ENCODE results near the gene PJVK. TPM values are rescaled to one million over a fixed set of nuclear protein-coding genes. Genes with fewer than 3 reads are reported as not detected.
A peak's percentile ranks its signal among the peaks of the same experiment; 100 is the strongest.

PJVK gene
- total and polyA plus RNA-seq, 10 of the 15 experiments (the other 5 are each of a cell fraction or from before 2014, with no cell fraction given) = 1.8 to 6.8 (median 3.2) TPM

DNA sequence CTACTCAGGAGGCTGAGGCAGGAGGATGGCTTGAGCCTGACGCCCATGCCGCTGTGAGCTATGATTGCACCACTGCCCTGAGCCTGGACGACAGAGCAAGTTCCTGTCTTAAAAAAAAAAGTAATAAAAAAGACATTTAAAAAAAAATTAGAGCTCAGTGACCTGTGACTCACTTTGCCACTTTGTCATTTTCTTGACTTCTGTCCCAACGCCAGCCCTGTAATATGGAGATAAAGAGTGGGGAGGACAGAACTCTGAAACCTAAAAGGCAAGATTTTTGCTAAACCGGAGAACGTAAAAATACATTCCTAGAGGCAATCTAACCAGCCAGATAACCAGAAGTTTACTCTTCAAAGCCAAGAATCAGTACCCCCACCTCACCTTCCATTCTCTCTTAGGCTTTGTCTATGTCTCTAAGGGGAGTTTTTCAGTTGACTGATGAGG, 49.2 kb upstream of the PJVK start:
- H3K27me3 ChIP-seq (replicated peaks in 1 of 2; ENCODE audit: control insufficient read depth in 2 of 2, insufficient read depth in 2 of 2, low read length in 1 of 2) = no peaks in the 10 kb centered on the region
- H3K9me3 ChIP-seq (replicated peaks; ENCODE audit: control insufficient read depth, insufficient read depth, low read length) = no peaks in the 10 kb centered on the region
- BruUV-seq (replicated peaks) = no TSS peak
- H3K4me2 ChIP-seq (ENCODE audit: control insufficient read depth, insufficient read depth) = no peak overlapping the region
- H4K20me1 ChIP-seq (ENCODE audit: control insufficient read depth, insufficient read depth) = no peaks in the 10 kb centered on the region
- peak overlapping the region; percentile 5; the same call in 1 of the 2 replicates for H2AFZ ChIP-seq (ENCODE audit: control insufficient read depth, low read depth, low read length)
- no peaks in the 10 kb centered on the region for H3K79me2 ChIP-seq (ENCODE audit: control insufficient read depth, insufficient read depth, low read length)
- WGBS (ENCODE audit: insufficient coverage, insufficient replicate concordance, low lambda C conversion rate, missing lambda C conversion rate) = 81% methylated on average over 6 of the region's 6 CpGs
- no peak overlapping the region for H3K4me3 ChIP-seq
- peaks cover 24% of the 10 kb centered on the region for H3K4me1 ChIP-seq (ENCODE audit: control insufficient read depth, insufficient read depth, low read length)
- DNase-seq (ENCODE audit: low read depth, low spot score) (no peak), ATAC-seq (no peak), FAIRE-seq (no peak)
- SMC1A ChIA-PET (ENCODE audit: uncharacterized antibody, unreplicated experiment) = interaction anchor here (0.6 to 18.1 kb wide), 3 partner anchors 15 to 126 kb away, joined by 4 to 454 read pairs (median 5); no protein-coding TSS in a partner anchor
- intact Hi-C loops (cut with micrococcal nuclease; ENCODE audit: unreplicated experiment) = loop anchor here (5.0 kb wide), 1 partner anchor 130 kb away; no protein-coding TSS in a partner anchor
- no peaks in the 10 kb centered on the region for H3K36me3 ChIP-seq (ENCODE audit: control insufficient read depth in 2 of 2, insufficient read depth in 2 of 2, low read length in 1 of 2)
- CTCF ChIA-PET = interaction anchor here (1.1 to 19.4 kb wide), 2 partner anchors 15 to 48 kb away, joined by 4 to 702 read pairs; no protein-coding TSS in a partner anchor
- in situ Hi-C loops (cut with MboI) = no loop called here
- POLR2A ChIA-PET = interaction anchor here (0.6 to 5.9 kb wide), 2 partner anchors 13 to 362 kb away, joined by 5 to 64 read pairs; no protein-coding TSS in a partner anchor
- RAD21 ChIA-PET (ENCODE audit: unreplicated experiment) = interaction anchor here (2.4 to 7.3 kb wide), 2 partner anchors 10 to 14 kb away, joined by 7 to 162 read pairs; no protein-coding TSS in a partner anchor
- H3K27ac ChIP-seq (ENCODE audit: control insufficient read depth, insufficient read depth) = no peak overlapping the region
- no peak overlapping the region for H3K9ac ChIP-seq (ENCODE audit: control insufficient read depth, insufficient read depth, low read length)
- no peak for TF ChIP-seq ZBED1 (IDR thresholded peaks at IDR 0.05; ENCODE audit: borderline replicate concordance)
- TF ChIP-seq STAT3 (IDR thresholded peaks at IDR 0.05; ENCODE audit: low read depth, low read length) = no peak
- no peak for TF ChIP-seq SP1 (IDR thresholded peaks at IDR 0.05; ENCODE audit: low read depth, low read length)
- TF ChIP-seq E2F8 (IDR thresholded peaks at IDR 0.05; ENCODE audit: low read depth, partially characterized antibody) = no peak
- TF ChIP-seq CREB1 (IDR thresholded peaks at IDR 0.05; ENCODE audit: low read depth) = no peak
- no peak for TF ChIP-seq RCOR1 (conservative IDR thresholded peaks at IDR 0.05; ENCODE audit: low read depth, low read length)
- no peak for TF ChIP-seq TAF1 (IDR thresholded peaks at IDR 0.05; ENCODE audit: borderline replicate concordance, low read depth, low read length)
- TF ChIP-seq NBN (IDR thresholded peaks at IDR 0.05) = no peak
- TF ChIP-seq, protein P1, sequence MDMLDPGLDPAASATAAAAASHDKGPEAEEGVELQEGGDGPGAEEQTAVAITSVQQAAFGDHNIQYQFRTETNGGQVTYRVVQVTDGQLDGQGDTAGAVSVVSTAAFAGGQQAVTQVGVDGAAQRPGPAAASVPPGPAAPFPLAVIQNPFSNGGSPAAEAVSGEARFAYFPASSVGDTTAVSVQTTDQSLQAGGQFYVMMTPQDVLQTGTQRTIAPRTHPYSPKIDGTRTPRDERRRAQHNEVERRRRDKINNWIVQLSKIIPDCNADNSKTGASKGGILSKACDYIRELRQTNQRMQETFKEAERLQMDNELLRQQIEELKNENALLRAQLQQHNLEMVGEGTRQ (IDR thresholded peaks at IDR 0.05; ENCODE audit: borderline replicate concordance, low read depth, low read length) = no peak
- no peak for TF ChIP-seq SMC3 (IDR thresholded peaks at IDR 0.05; ENCODE audit: borderline replicate concordance, low read length)
- no peak for TF ChIP-seq CEBPB (IDR thresholded peaks at IDR 0.05; ENCODE audit: borderline replicate concordance in 1 of 2, low read depth in 2 of 2, low read length in 2 of 2)
- TF ChIP-seq, protein P2, sequence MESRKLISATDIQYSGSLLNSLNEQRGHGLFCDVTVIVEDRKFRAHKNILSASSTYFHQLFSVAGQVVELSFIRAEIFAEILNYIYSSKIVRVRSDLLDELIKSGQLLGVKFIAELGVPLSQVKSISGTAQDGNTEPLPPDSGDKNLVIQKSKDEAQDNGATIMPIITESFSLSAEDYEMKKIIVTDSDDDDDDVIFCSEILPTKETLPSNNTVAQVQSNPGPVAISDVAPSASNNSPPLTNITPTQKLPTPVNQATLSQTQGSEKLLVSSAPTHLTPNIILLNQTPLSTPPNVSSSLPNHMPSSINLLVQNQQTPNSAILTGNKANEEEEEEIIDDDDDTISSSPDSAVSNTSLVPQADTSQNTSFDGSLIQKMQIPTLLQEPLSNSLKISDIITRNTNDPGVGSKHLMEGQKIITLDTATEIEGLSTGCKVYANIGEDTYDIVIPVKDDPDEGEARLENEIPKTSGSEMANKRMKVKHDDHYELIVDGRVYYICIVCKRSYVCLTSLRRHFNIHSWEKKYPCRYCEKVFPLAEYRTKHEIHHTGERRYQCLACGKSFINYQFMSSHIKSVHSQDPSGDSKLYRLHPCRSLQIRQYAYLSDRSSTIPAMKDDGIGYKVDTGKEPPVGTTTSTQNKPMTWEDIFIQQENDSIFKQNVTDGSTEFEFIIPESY (IDR thresholded peaks at IDR 0.05) = no peak
- TF ChIP-seq, protein P3, sequence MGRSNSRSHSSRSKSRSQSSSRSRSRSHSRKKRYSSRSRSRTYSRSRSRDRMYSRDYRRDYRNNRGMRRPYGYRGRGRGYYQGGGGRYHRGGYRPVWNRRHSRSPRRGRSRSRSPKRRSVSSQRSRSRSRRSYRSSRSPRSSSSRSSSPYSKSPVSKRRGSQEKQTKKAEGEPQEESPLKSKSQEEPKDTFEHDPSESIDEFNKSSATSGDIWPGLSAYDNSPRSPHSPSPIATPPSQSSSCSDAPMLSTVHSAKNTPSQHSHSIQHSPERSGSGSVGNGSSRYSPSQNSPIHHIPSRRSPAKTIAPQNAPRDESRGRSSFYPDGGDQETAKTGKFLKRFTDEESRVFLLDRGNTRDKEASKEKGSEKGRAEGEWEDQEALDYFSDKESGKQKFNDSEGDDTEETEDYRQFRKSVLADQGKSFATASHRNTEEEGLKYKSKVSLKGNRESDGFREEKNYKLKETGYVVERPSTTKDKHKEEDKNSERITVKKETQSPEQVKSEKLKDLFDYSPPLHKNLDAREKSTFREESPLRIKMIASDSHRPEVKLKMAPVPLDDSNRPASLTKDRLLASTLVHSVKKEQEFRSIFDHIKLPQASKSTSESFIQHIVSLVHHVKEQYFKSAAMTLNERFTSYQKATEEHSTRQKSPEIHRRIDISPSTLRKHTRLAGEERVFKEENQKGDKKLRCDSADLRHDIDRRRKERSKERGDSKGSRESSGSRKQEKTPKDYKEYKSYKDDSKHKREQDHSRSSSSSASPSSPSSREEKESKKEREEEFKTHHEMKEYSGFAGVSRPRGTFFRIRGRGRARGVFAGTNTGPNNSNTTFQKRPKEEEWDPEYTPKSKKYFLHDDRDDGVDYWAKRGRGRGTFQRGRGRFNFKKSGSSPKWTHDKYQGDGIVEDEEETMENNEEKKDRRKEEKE (IDR thresholded peaks at IDR 0.05) = no peak
- no peak for TF ChIP-seq SMARCA5 (IDR thresholded peaks at IDR 0.05)
